HG03025 (cell line): Measurements from ENCODE around the gene MMP23B.
A peak's percentile ranks its signal among the peaks of the same experiment; 100 is the strongest.
"Not testable (repeated sequence)": the region's sequence is repeated elsewhere in the genome, so short reads cannot be mapped to it uniquely, and the experiment has no call there.

Experiments used
- ATAC-seq: cut with Tn5 transposase; IDR thresholded peaks from one replicate; pipeline ENCODE4 v1.9.1; 2021; ENCODE audit warnings: mild to moderate bottlenecking, moderate library complexity; ENCODE audit not compliant: unreplicated experiment, low FRiP score

MMP23B gene

GRCh38 chr1:1629430-1630190 lies 2.4 kb upstream of the MMP23B start:
- no peak for ATAC-seq

- ATAC-seq: no peak
These were observed 1.6 kb upstream of the MMP23B start for GRCh38 chr1:1630191-1630964.

GRCh38 chr1:1630965-1631781 lies 800 bp upstream of the MMP23B start:
- no peak for ATAC-seq

GRCh38 chr1:1633409-1633808 lies 1.4 kb downstream of the MMP23B start:
- ATAC-seq: not testable (repeated sequence)

- not testable (repeated sequence) for ATAC-seq
These were observed 2.6 kb downstream of the MMP23B start for GRCh38 chr1:1634613-1635012.

- not testable (repeated sequence) for ATAC-seq
These were observed 4.9 kb downstream of the MMP23B start for GRCh38 chr1:1636621-1637478.

GRCh38 chr1:1637479-1637875 lies 5.5 kb downstream of the MMP23B start:
- ATAC-seq: not testable (repeated sequence)

- ATAC-seq: not testable (repeated sequence)
These were observed 6.6 kb downstream of the MMP23B start for GRCh38 chr1:1638528-1638927.

- not testable (repeated sequence) for ATAC-seq
These were observed 7.4 kb downstream of the MMP23B start for GRCh38 chr1:1639368-1639767.

- ATAC-seq: not testable (repeated sequence)
These were observed 8.1 kb downstream of the MMP23B start for GRCh38 chr1:1640081-1640480.

- not testable (repeated sequence) for ATAC-seq
These were observed 8.9 kb downstream of the MMP23B start for GRCh38 chr1:1640711-1641461.

GRCh38 chr1:1646326-1646725 lies 14.4 kb downstream of the MMP23B start:
- ATAC-seq: not testable (repeated sequence)

- not testable (repeated sequence) for ATAC-seq
These were observed 15.7 kb downstream of the MMP23B start for GRCh38 chr1:1647567-1648241.

- not testable (repeated sequence) for ATAC-seq
These were observed 16.3 kb downstream of the MMP23B start for GRCh38 chr1:1648265-1648664.

GRCh38 chr1:1658583-1659549 lies 26.9 kb downstream of the MMP23B start, which contains the start of gene CDK11B:
Gene CDK11B, minus strand, starts transcription at chr1:1659004. Its CDS starts 1,519 bp downstream, at chr1:1657485.
- peak; percentile 89 for ATAC-seq

- not testable (repeated sequence) for ATAC-seq
These were observed 30.4 kb downstream of the MMP23B start for GRCh38 chr1:1662392-1662791.

GRCh38 chr1:1662830-1663560 lies 31.0 kb downstream of the MMP23B start:
- not testable (repeated sequence) for ATAC-seq
